Embryonic facial prominence (tissue), 1 donor: Measurements from ENCODE around the gene PHF24.
"Not testable (repeated sequence)": the region's sequence is repeated elsewhere in the genome, so short reads cannot be mapped to it uniquely, and the experiment has no call there.

Experiments
- DNase-seq: peaks from one replicate; pipeline ENCODE4 v3.0.0-alpha.2; 2016; ENCODE audit errors: extremely low spot score

PHF24 gene

GRCh38 chr9:34996905-34997279 is 38.8 kb downstream of the PHF24 start:
- no peak for DNase-seq

- no peak for DNase-seq
Measured at GRCh38 chr9:34997379-34997781, 39.3 kb downstream of the PHF24 start.

- no peak for DNase-seq
Measured at GRCh38 chr9:34998266-34998665, 40.2 kb downstream of the PHF24 start.

- no peak for DNase-seq
Measured at GRCh38 chr9:34999576-34999975, 41.5 kb downstream of the PHF24 start.

GRCh38 chr9:35000535-35001284 is 42.6 kb downstream of the PHF24 start:
- DNase-seq = no peak

- no peak for DNase-seq
Measured at GRCh38 chr9:35001285-35001677, 43.2 kb downstream of the PHF24 start.

- DNase-seq = no peak
Measured at GRCh38 chr9:35001803-35002502, 43.9 kb downstream of the PHF24 start.

GRCh38 chr9:35002623-35003022 is 44.5 kb downstream of the PHF24 start:
- DNase-seq = no peak

- DNase-seq = not testable (repeated sequence)
Measured at GRCh38 chr9:35004299-35004698, 46.2 kb downstream of the PHF24 start.

- no peak for DNase-seq
Measured at GRCh38 chr9:35010351-35010958, 52.4 kb downstream of the PHF24 start.

- DNase-seq = no peak
Measured at GRCh38 chr9:35014517-35014916, 56.4 kb downstream of the PHF24 start.

GRCh38 chr9:35023443-35023842 is 65.4 kb downstream of the PHF24 start:
- not testable (repeated sequence) for DNase-seq

- no peak for DNase-seq
Measured at GRCh38 chr9:35026671-35027070, 68.6 kb downstream of the PHF24 start.

- no peak for DNase-seq
Measured at GRCh38 chr9:35027374-35027773, 69.3 kb downstream of the PHF24 start.

- DNase-seq = no peak
Measured at GRCh38 chr9:35027860-35028259, 69.8 kb downstream of the PHF24 start.

- DNase-seq = no peak
Measured at GRCh38 chr9:35028341-35028740, 70.3 kb downstream of the PHF24 start.

- DNase-seq = no peak
Measured at GRCh38 chr9:35029241-35029640, 71.2 kb downstream of the PHF24 start.

GRCh38 chr9:35029852-35030251 is 71.8 kb downstream of the PHF24 start:
- DNase-seq = no peak
